HFF-Myc (cell line): ENCODE data around the gene GAS7.

Experiments used
- DNase-seq: peaks from one replicate; pipeline ENCODE4 v3.0.0-alpha.2; 2011; ENCODE audit warnings: low read depth; ENCODE audit errors: extremely low read depth
- H3K4me3 ChIP-seq: replicated peaks from 2 replicates; pipeline ENCODE4 v1.5.1; 2011; ENCODE audit warnings: low read depth, mild to moderate bottlenecking, control low read depth, low read length
- CTCF ChIP-seq: IDR thresholded peaks from 2 replicates; pipeline ENCODE4 v1.5.1; 2012; ENCODE audit warnings: mild to moderate bottlenecking, low read depth, low read length, control low read depth; ENCODE audit errors: missing control alignments

GAS7 gene

DNA sequence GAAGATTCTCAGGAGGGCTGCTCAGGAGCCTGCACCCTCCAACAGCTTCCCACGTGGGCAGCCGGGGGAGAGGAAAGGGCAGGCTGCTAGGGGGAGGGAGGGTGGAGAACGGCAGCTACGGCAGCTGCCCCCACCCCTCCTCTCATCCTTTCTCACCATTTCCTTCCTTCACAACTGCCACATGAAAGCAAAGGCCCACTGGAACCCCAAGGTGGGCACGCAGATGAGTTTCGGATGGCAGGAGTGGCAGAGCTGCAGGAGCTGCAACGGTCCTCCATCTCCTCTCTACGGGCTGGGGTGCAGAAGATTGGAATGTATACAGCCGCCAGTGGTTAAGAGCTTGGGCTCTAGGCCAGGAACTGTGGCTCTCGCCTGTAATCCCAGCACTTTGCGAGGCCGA lies 77.7 kb downstream of the GAS7 start:
- no peak for TF ChIP-seq CTCF
- no peak for DNase-seq
- no peak overlapping the region for H3K4me3 ChIP-seq

- DNase-seq = no peak
- TF ChIP-seq CTCF = no peak
- H3K4me3 ChIP-seq = no peak overlapping the region
Measured at GRCh38 chr17:10120109-10120485, 78.3 kb downstream of the GAS7 start.

DNA sequence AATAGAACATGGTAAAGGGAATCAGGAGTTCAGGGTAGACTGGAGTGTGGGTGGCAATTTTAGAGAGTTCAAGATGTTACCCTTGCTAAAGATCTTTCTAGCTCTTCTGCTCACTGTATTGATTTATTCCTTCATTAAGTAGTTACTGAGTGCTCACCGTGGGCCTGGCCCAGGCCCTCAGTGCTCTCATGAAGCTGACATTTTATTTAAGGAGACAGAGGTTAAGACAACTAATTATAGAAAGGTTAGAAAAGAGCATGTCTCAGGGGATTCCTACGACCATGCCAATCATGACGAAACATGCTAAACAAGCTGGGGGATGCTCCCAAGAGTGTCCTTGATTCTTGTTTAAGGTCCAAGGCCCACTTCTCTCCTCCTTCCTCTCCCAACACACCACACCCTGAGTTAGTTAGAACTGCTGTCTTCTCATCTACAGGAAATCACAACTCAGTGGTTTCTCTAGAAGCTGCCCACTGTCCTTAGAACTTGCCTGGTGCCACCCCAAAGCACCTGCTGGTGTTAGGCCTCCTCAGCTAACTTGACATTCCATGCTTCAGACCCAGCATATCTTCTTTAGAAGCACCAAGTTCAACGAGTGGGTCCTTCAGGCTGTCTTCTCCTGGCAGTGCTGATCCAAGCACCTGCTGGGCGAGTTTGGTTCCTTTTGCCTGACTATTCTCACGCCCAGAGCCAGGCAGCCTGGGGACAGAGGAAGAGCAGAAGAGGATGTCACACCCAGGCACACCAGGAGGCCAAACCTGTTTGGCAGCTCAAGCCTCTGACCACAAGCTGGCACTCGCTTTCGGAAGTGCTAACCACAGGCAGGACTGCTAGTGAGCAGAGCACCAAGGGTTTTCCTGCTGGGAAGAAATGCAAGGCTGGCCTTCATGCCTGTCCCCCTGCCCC lies 79.0 kb downstream of the GAS7 start:
- no peak for DNase-seq
- TF ChIP-seq CTCF = no peak
- no peak overlapping the region for H3K4me3 ChIP-seq

DNA sequence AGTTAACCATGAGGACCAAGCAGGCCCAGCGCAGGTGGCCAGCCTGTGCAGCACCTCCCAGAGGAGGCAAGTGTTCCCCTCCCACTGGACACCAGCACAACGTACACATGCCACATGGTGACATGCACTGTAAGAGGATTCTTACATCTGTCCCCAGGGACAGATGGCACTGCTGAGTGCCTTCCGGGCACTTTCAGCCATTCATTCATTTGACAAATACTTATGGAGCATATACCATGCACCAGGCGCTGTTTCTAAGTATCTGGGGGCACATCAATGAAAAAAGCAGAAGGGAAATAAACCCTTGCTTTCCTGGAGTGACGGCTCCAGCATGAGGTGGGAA lies 79.6 kb downstream of the GAS7 start:
- TF ChIP-seq CTCF = no peak

DNA sequence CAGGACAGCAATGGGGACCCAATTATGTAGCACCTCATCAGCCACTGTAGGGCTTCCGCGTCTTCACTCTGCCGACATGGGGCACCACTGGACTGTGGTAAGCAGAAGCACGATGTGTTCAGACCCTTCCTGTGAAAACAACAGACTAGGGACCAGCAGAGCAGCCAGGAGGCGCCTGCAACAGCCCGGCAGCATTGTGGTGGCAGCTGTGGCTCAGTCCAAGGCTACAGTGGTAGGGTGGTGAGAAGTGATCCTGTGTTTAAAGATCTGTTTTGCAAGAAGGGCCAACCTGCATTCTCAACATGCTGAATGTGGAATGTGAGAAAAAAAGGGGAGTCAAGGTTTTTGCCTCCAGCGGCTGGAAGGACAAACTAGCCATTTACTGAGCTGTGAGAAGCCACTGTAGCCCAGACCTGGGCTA lies 80.8 kb downstream of the GAS7 start:
- no peak overlapping the region for H3K4me3 ChIP-seq
- no peak for DNase-seq
- no peak for TF ChIP-seq CTCF

More for the DNA sequence above, 79.6 kb downstream of the GAS7 start:
- DNase-seq = no peak
- no peak overlapping the region for H3K4me3 ChIP-seq

GRCh38 chr17:10116753-10117420 lies 81.5 kb downstream of the GAS7 start:
- no peak overlapping the region for H3K4me3 ChIP-seq

More at GRCh38 chr17:10116753-10117420, 81.5 kb downstream of the GAS7 start:
- DNase-seq = no peak
- no peak for TF ChIP-seq CTCF
